HUES48 (cell line): ENCODE results near the gene FAM180A.

Source experiments
- H3K27ac ChIP-seq: one replicate; pipeline ENCODE4 v1.7.0; 2013; ENCODE audit warnings: low read depth, low read length, inconsistent platforms
- H3K27me3 ChIP-seq: 2 replicates; pipeline ENCODE4 v1.6.1; 2013; ENCODE audit warnings: mild to moderate bottlenecking, low read length; ENCODE audit not compliant: control insufficient read depth, insufficient read depth
- H3K36me3 ChIP-seq: 2 replicates; pipeline ENCODE4 v1.6.1; 2013; ENCODE audit warnings: low read length; ENCODE audit not compliant: control insufficient read depth, insufficient read depth
- H3K4me1 ChIP-seq: 2 replicates; pipeline ENCODE4 v1.6.1; 2013; ENCODE audit warnings: mild to moderate bottlenecking, low read length; ENCODE audit not compliant: control insufficient read depth, insufficient read depth
- H3K4me3 ChIP-seq: 2 replicates; pipeline ENCODE4 v1.5.1; 2013; ENCODE audit warnings: mild to moderate bottlenecking, low read depth, low read length
- H3K9ac ChIP-seq: 2 replicates; pipeline ENCODE4 v1.6.1; 2013; ENCODE audit warnings: mild to moderate bottlenecking, low read depth, low read length, moderate library complexity
- H3K9me3 ChIP-seq: 2 replicates; pipeline ENCODE4 v1.6.1; 2013; ENCODE audit warnings: low read length; ENCODE audit not compliant: control insufficient read depth, insufficient read depth

FAM180A gene

DNA sequence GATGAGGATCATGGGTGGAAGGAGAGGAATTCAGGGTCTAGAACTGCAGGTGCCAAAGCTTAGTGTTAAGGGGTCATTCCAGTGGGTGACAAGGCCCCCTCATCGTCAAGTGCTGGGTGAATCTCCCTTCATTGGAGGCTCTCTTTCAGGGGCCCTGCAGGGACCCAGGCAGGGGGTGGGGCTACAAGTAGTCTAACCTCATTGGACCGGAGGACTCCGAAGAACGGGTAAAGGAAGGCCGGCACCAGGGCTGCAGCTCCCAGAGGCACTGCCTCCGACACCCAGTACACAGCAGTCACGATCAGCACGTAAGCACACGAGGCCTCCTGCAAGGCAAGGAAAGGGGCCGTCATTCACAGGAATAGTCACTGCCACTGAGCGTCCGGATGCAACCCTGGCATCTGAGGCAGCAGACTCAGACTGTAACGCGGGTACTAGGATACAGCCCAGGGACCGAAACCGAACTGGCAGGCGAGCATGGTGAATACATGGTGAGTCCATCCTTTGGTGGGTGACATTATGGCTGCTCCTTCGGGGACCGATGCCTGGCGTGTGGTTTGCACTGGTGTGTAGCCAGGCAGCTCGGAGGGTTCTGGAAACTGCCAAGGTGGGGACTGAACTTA is 27.3 kb downstream of the FAM180A start:
- H3K36me3 ChIP-seq = no peaks in the 10 kb centered on the region
- no peaks in the 10 kb centered on the region for H3K4me1 ChIP-seq
- H3K27ac ChIP-seq = no peak overlapping the region
- no peak overlapping the region for H3K4me3 ChIP-seq
- no peak overlapping the region for H3K9ac ChIP-seq
- no peaks in the 10 kb centered on the region for H3K27me3 ChIP-seq
- no peaks in the 10 kb centered on the region for H3K9me3 ChIP-seq

DNA sequence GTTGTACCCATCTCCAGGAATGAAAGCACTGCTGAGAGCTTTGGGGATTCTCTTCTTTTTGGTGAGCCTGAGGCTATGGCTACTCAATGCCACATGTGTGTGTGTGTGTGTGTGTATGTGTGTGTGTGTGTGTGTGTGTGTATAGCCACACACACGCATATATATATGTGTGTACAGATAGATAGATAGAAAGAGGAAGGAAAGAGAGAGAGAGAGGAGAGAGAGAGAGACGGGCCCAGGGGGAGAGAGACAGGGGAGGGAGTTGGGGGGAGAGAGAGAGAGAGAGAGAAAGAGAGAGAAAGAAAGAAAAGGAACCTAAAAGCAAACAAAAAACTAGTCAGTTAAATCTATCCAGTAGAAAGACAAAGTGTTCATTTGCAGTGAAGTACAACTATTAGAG is 28.9 kb downstream of the FAM180A start:
- H3K4me1 ChIP-seq = peaks cover 3% of the 10 kb centered on the region; the same call in 1 of the 2 replicates
- no peaks in the 10 kb centered on the region for H3K9me3 ChIP-seq
- no peaks in the 10 kb centered on the region for H3K36me3 ChIP-seq
- no peaks in the 10 kb centered on the region for H3K27me3 ChIP-seq
- H3K27ac ChIP-seq = no peak overlapping the region
- no peak overlapping the region for H3K4me3 ChIP-seq
- no peak overlapping the region for H3K9ac ChIP-seq

DNA sequence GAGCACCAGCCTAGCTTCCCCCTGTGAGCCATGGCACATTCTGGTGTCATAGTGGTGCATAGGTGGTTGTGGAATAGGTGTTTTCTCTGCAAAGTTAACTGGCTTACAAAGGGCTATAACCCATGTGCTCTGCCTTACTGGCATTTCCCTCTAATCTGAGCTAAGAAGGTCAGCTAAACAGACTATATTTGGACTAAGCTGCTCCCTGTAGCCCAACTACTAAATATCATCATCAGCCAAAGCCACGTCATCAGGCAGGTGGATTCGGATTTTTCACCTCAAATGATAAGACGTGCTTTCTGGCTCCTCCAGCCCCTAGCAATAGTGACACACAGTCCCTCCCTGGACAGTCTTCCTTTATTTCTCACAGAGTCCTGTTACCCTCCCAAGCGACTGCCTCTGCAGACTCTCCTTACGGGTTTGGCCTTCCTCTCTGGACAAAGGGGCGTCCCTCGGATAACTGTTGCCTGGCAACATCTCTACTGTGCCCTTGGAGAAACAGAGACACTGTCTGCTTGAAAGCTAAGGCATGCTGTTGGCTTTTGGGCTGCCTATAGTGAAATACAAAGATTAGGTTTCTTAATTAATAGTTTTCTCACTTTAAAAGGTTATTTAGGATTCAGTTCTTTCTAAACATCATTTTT is 29.7 kb downstream of the FAM180A start:
- Histone ChIP-seq H3K9ac (no peak overlapping the region), H3K27ac (no peak overlapping the region), H3K4me1 (peaks cover 10% of the 10 kb centered on the region; the same call in 1 of the 2 replicates), H3K4me3 (no peak overlapping the region), H3K27me3 (no peaks in the 10 kb centered on the region), H3K9me3 (no peaks in the 10 kb centered on the region), H3K36me3 (no peaks in the 10 kb centered on the region)

DNA sequence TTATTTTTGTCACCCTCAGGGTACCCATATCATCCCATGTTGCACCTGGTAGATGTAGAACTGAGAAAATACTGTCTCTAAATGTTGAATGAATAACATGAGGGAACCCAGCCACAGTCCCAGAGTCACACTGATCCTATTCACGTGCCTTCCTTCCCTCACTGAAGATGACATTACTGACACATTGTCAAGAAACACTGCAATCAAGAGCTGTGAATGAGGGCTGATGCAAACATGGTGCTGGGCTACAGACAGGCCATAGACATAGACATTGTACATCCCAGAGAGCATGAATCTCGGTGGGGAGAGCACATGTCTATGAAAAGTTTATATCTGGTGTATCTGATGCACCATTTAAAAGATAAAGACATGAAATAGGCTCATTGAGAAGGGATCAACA is 30.4 kb downstream of the FAM180A start:
- Histone ChIP-seq H3K4me3 (no peak overlapping the region), H3K36me3 (no peaks in the 10 kb centered on the region), H3K9ac (no peak overlapping the region), H3K27me3 (no peaks in the 10 kb centered on the region), H3K27ac (no peak overlapping the region), H3K4me1 (peaks cover 12% of the 10 kb centered on the region; the same call in 1 of the 2 replicates), H3K9me3 (no peaks in the 10 kb centered on the region)

DNA sequence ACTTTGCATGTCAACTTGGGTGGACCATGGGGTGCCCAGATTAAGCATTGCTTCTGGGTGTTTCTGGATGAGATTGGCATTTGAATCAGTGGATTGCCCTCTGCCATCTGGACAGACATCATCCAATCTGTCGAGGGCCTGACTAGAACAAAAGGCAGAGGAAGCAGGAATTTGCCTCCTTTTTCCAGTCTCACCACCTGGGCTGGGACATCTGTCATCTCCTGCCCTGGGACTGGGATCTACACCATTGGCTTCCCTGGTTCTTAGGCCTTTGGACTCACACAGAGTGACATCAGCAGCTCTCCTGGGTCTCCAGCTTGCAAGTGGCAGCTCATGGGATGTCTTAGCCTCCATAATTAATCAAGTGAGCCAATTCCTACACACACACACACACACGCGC is 30.9 kb downstream of the FAM180A start:
- H3K4me1 ChIP-seq = peaks cover 14% of the 10 kb centered on the region; the same call in 1 of the 2 replicates
- H3K27ac ChIP-seq = no peak overlapping the region
- H3K4me3 ChIP-seq = no peak overlapping the region
- no peaks in the 10 kb centered on the region for H3K36me3 ChIP-seq
- no peaks in the 10 kb centered on the region for H3K9me3 ChIP-seq
- H3K27me3 ChIP-seq = no peaks in the 10 kb centered on the region
- H3K9ac ChIP-seq = no peak overlapping the region

DNA sequence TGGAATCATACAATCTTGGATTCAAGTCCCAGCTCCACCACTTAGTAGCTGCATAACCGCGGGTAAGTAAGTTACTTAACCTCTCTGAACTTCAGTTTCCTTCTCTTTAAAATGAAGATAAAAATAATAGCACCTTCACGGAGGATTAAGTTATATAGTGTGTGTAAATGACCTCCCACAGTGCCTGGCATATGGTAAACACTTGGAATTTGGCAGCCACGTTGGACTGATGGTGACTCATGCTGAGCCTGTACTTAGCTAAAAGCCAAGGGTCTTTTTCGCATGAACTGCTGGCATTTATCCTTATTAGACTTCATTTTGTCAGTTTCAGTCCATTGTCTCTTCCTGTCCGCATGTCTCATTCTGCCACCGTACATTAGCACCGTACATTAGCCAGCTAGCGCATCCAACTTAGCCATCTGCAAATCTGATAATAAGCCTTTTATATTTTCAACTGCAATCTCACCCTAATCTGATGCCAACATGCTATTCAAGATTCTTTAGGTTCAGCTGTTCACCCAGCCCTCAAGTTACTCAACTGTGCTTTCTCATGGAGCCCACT is 31.9 kb downstream of the FAM180A start:
- Histone ChIP-seq H3K4me1 (peaks cover 14% of the 10 kb centered on the region; the same call in 1 of the 2 replicates), H3K9ac (no peak overlapping the region), H3K27me3 (no peaks in the 10 kb centered on the region), H3K36me3 (no peaks in the 10 kb centered on the region), H3K9me3 (no peaks in the 10 kb centered on the region), H3K27ac (no peak overlapping the region), H3K4me3 (no peak overlapping the region)

DNA sequence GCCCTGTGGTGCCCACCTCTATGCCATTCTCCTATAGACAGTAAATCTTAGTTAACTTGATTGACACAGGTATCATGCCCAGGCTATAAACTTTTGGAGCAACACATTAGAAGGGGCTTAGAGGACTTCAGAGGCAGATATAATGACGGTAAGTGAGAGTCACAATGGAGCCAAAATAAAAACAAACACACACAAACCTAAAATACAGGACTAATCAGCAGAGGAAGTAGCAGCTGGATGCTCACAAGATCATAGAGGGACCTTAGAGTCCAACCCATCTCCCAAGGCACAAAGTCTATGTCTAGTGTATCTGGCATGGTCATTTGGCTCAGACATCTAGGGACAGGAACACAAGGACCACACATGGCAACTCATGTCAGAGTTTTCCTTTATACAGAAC is 32.9 kb downstream of the FAM180A start:
- no peak overlapping the region for H3K27ac ChIP-seq
- H3K4me3 ChIP-seq = no peak overlapping the region
- no peaks in the 10 kb centered on the region for H3K27me3 ChIP-seq
- no peaks in the 10 kb centered on the region for H3K36me3 ChIP-seq
- H3K9ac ChIP-seq = no peak overlapping the region
- no peaks in the 10 kb centered on the region for H3K9me3 ChIP-seq
- H3K4me1 ChIP-seq = peaks cover 18% of the 10 kb centered on the region; the same call in 1 of the 2 replicates

DNA sequence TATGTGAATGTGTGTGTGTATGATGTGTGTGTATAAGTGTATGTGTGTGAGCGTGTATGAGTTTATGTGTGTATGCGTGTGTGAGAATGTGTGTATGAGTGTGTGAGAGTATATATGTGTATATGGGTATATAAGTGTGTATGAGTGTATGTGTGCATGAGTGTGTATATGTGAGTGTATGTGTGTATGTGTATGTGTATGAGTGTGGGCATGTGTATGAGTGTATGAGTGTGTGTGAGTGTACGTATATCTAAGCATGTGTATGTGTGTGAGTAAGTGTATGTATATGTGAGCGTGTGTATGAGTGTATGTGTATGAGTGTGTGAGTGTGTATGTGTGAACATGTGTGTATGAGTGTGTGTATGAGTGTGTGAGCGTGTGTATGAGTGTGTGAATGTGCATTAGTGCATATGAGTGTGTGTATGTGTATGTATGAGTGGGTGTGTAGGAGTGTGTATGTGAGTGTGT is 33.5 kb downstream of the FAM180A start:
- no peak overlapping the region for H3K9ac ChIP-seq

DNA sequence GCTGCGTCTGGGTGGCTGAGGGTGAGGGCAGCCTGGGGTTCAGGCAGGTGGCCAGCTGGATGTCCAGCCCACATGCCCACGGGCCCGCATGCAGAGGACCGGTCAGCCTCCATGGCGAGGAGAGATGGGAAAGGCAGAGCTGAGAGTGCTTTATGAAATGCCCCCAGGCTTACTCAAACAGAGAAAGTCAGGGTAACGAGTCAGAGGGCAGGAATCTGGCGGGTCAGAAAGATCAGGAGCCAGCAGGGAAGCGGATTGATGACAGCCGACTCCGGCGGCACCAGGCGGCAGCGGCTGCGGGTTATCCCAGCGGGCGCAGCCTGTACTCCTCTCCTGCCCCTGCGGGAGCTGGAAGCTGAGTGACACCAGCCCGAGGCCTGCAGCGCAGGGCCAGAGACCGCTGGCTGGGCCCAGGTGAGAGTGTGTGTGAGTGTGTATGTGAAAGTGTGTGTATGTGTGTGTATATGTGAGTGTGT is 34.0 kb downstream of the FAM180A start:
- no peak overlapping the region for H3K4me3 ChIP-seq
- peaks cover 20% of the 10 kb centered on the region; the same call in 1 of the 2 replicates for H3K4me1 ChIP-seq
- no peaks in the 10 kb centered on the region for H3K9me3 ChIP-seq
- no peak overlapping the region for H3K9ac ChIP-seq
- H3K27ac ChIP-seq = peak overlapping the region; percentile 60
- H3K27me3 ChIP-seq = no peaks in the 10 kb centered on the region
- no peaks in the 10 kb centered on the region for H3K36me3 ChIP-seq

More for the DNA sequence above, 33.5 kb downstream of the FAM180A start:
- H3K4me3 ChIP-seq = no peak overlapping the region
- peaks cover 20% of the 10 kb centered on the region; the same call in 1 of the 2 replicates for H3K4me1 ChIP-seq
- no peaks in the 10 kb centered on the region for H3K9me3 ChIP-seq
- no peaks in the 10 kb centered on the region for H3K36me3 ChIP-seq
- H3K27me3 ChIP-seq = no peaks in the 10 kb centered on the region
- H3K27ac ChIP-seq = no peak overlapping the region

DNA sequence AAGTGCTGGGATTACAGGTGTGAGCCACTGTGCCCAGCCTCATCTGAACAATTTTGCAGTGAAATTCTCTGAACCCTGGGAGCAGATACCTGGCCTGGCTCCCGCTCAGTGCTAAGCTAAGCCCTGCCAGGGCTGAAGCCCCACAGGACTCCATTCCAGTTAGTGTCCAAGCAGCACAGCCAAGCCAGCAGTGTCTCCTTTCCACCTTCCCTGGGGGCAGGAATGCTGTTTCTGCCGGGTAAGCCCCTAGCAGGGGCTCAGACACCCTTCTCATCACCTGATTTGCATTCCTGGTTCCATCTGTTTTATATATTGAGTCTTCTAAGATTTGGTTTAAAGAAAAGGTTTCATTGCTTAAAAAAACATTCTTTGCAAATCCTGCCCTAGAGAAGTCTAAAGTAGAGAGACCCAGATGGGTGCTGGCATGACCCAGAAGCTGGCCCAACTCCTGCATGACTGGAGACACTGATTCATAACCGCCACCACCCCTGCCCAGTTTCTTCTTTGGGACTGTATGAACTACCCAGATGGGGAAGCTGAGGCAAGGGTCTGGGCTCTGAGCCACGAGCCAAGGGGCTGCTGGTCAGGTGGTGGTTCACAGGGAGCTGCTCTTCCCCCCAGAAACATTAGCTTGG is 34.7 kb downstream of the FAM180A start:
- H3K9ac ChIP-seq = no peak overlapping the region
- no peaks in the 10 kb centered on the region for H3K27me3 ChIP-seq
- H3K36me3 ChIP-seq = no peaks in the 10 kb centered on the region
- peaks cover 20% of the 10 kb centered on the region; the same call in 1 of the 2 replicates for H3K4me1 ChIP-seq
- H3K27ac ChIP-seq = peak overlapping the region; percentile 60
- H3K4me3 ChIP-seq = no peak overlapping the region
- H3K9me3 ChIP-seq = no peaks in the 10 kb centered on the region
